Fibroblast of skin of right quadriceps (primary cell): ENCODE data around the gene MORN3.
"Not testable (repeated sequence)": the region's sequence is repeated elsewhere in the genome, so short reads cannot be mapped to it uniquely, and the experiment has no call there.

Experiments
- DNase-seq: peaks from one replicate; pipeline ENCODE4 v3.0.0-alpha.2; 2013

Gene MORN3

GRCh38 chr12:121637231-121637914 lies 32.1 kb downstream of the MORN3 start:
- no peak for DNase-seq

GRCh38 chr12:121634836-121635235 lies 34.6 kb downstream of the MORN3 start:
- no peak for DNase-seq

- not testable (repeated sequence) for DNase-seq
Observed at GRCh38 chr12:121633833-121634196, 35.6 kb downstream of the MORN3 start.

GRCh38 chr12:121632069-121632970 lies 37.1 kb downstream of the MORN3 start:
- DNase-seq, result no peak

- DNase-seq, result no peak
Observed at GRCh38 chr12:121630791-121631355, 38.6 kb downstream of the MORN3 start.

- DNase-seq, result no peak
Observed at GRCh38 chr12:121628536-121628935, 40.9 kb downstream of the MORN3 start.

GRCh38 chr12:121628037-121628436 lies 41.4 kb downstream of the MORN3 start:
- DNase-seq, result peak; percentile 22

GRCh38 chr12:121626853-121627640 lies 42.4 kb downstream of the MORN3 start:
- peak; percentile 69 for DNase-seq

- DNase-seq, result peak; percentile 95
Observed at GRCh38 chr12:121626087-121626852, 43.2 kb downstream of the MORN3 start, which contains the start of gene ORAI1. ORAI1 (plus strand) TSS chr12:121626530.

- peak; percentile 10 for DNase-seq
Observed at GRCh38 chr12:121620333-121620891, 49.0 kb downstream of the MORN3 start.

- DNase-seq, result no peak
Observed at GRCh38 chr12:121618659-121619233, 50.7 kb downstream of the MORN3 start.

GRCh38 chr12:121614872-121615467 lies 54.5 kb downstream of the MORN3 start:
- DNase-seq, result no peak

GRCh38 chr12:121613462-121613861 lies 56.0 kb downstream of the MORN3 start:
- DNase-seq, result no peak

GRCh38 chr12:121611306-121611705 lies 58.1 kb downstream of the MORN3 start:
- no peak for DNase-seq

- DNase-seq, result peak; percentile 11
Observed at GRCh38 chr12:121610239-121611149, 59.0 kb downstream of the MORN3 start.

- no peak for DNase-seq
Observed at GRCh38 chr12:121608301-121608700, 61.2 kb downstream of the MORN3 start.

GRCh38 chr12:121603581-121603980 lies 65.9 kb downstream of the MORN3 start:
- no peak for DNase-seq

- no peak for DNase-seq
Observed at GRCh38 chr12:121602766-121603165, 66.7 kb downstream of the MORN3 start.

GRCh38 chr12:121600702-121601336 lies 68.6 kb downstream of the MORN3 start:
- no peak for DNase-seq
